GM18499 (cell line): ENCODE results near the gene NINJ2.
"Not testable (repeated sequence)": the region's sequence is repeated elsewhere in the genome, so short reads cannot be mapped to it uniquely, and the experiment has no call there.

ENCODE experiments used
- ATAC-seq: cut with Tn5 transposase; IDR thresholded peaks from one replicate; pipeline ENCODE4 v1.9.1; 2021; ENCODE audit warnings: moderate number of reproducible peaks; ENCODE audit not compliant: insufficient read depth, unreplicated experiment

Gene NINJ2

DNA sequence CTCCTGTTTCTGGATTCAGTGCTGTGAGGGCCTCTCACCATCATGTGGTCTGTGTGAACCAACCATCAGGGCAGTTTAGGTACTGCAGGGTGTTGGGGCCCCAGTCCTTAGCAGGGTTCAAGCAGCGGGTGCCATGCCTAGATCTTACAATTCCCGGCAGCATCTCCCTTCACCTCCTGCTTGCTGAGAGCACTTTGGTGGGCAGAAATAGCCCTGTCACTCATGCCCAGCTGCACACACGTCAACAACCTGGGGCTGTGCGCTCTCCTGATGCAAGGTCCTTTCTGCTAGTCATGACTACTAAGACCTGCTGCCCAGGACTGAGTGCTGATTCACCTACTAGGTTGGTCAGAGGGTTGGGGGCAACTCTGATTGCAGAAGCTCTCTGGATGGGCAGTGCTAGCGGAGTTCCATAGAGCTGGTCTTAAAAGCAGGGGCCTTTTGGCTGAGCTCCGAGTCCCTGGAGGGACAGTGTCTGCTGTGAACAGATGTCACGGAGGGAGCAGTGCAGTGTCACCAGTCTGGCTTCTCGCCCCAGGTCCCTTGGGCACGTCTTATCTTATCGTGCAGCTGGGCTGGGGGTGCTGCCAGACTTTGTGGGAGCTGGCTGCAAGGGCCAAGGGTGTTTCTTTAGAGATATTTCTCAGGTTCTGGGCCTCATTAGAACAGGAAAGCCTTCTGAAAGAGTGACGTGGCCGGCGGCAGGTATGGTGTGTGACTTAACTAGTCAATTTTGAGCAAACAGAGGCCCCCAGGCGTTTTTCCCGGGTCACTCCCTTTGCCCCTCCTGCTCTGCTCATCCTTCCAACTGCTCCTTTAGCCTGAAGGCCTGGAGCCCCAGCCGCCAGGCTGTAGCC, 71.8 kb downstream of the NINJ2 start:
- ATAC-seq = no peak

DNA sequence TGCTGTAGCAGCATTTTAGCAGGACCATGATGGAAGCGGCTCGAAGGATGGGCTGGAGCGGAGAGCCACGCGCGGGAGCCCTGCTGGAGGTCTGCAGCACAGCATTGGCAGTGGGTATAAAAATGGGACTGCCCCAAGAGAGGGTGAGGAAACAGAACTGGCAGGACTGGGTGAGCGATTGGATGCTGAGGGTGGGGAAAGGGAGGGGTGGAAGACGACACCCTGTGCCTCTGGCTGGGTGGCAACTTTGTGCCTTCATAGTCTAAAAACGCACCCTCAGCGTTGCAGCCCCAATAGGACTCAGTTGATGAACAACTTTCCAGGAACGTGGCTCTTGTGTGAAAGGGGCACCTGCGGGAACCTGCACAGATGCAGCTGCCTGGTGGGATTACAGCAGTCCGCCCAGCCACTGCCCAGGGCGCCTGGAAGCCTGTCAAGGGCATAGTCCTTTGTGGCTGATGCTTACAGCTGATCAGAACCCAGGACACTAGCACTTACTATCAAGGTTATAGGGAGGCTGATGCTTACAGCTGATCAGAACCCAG, 73.0 kb downstream of the NINJ2 start:
- no peak for ATAC-seq

DNA sequence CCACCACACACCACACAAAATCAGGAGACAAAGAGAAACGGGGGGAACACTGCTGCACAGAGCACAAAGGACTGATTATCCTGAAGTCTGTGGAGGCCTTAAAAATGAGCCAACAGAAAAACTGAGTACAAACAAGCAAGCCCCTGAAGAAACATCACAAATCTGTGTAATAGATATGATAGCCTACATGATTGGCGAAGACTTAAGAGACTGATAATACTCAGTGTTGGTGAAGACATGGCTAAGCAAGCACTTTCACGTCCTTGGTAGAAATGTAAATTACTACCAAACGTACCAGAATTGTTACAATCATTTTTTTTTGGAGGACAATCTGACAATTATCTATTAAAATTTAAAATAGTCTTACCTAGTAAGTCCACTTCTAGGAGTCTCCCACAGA, 74.6 kb downstream of the NINJ2 start:
- no peak for ATAC-seq

DNA sequence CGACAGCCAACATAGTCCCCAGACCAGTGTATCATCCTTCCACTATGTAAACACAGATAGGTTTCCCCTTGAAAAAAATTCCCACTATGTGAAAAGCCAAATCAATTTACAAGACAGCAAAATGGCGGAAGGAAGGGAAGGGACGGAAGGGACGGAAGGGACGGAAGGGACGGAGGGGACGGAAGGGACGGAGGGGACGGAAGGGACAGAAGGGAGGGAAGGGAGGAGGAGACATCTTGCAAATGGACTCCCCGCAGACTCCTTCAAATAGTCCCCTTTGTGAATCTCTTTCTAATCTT, 75.3 kb downstream of the NINJ2 start:
- ATAC-seq = no peak

- ATAC-seq = no peak
Measured at GRCh38 chr12:587132-588023, 75.9 kb downstream of the NINJ2 start.

DNA sequence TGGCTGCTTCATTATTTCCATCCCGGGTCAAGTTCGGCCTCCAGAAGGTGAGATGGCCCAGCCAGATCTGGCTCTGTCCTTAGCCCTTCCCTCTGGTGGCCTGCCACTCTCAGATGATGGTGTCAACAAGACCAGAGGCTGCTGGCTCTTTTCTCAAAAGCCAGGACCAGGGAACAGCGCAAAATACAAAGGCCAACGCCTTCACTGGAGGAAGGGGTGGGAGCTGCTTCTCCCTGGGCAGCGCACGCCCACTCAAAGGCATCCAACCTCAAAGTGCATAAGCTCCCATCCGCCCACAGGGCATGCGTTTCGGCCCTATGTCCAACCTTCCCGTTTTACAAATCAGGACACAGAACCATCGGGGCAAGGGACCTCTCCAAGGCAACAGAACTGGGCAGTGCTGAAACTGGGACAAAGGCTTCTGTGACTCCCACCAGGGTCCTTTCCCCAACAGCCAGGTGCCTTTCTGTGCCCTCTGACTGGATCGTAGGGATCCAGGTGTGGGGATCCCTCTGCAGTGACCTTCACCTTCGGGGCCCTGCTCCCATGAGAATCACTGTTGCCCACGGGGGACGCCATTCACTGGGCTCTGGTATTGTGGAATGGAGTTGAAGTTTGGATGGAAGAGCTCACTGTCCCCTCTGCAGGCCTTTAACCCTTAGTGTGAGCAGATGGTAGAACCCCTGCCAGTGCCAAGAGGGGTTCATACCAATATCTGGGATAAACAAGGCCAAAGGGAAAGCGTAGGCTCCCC, 76.8 kb downstream of the NINJ2 start:
- no peak for ATAC-seq

DNA sequence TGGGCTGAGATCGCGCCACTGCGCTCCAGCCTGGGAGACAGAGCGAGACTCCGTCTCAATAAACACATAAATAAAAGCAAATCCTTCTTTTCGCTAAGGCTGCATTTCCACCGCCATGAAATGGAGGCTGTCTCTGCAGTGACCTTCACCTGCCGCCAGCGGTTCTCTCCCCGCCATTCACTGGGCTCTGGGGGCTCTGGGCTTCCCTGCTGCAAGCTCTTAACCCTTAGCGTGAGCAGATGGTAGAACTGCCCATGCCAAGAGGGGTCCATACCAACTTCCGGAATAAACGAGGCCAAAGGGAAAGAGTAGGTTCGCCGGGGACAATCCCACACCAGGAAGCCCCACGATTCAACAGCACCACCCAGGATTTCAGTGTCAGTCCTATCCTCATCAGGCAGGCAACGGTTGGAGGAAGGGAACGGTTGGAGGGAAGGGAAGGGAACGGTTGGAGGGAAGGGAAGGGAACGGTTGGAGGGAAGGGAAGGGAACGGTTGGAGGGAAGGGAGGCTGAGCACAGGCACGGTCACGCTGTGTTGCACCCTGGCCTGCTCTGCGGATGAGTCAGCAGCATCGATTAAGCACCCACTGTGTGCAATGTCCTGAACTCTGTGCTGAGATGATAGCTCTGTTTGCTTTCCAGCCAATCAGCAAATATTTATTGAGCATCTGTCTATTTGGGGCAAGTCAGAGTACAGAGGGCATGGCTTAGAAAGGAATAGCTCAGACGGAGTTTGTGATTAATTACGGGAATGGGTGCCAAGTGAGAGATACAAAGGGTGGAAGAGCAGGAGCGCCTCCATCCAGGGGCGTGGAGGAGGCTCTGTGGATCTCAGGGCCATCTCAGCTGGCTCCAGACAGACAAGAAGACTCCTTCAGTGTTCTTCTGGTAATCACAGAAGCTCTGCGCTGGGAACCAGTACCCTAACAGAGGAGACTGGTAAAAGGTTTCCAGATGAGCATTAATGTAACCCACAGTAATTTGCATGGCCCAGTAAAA, 77.9 kb downstream of the NINJ2 start:
- ATAC-seq = no peak

GRCh38 chr12:583251-583869, 79.9 kb downstream of the NINJ2 start:
- no peak for ATAC-seq

DNA sequence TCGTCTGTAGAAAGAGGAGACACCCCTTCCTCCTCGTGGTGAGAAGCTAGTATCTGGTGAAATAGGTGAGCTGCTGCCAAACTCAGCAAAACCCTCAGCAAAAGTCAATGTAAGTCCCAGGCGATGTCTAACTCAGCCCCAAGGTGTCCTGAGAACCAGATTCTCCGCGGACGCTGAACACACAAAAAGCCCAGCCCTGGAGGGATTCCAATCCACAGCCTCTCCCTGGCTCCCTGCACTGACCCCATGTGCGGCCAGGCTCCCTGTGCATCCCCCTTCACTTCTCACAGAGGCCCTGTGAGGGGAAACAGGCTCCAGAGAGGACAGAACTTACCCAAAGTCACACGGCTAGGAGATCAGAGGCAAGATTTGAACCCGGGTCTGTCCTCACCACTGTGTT, 81.5 kb downstream of the NINJ2 start:
- no peak for ATAC-seq

GRCh38 chr12:581321-581720, 81.9 kb downstream of the NINJ2 start:
- no peak for ATAC-seq

GRCh38 chr12:580813-581212, 82.4 kb downstream of the NINJ2 start:
- ATAC-seq = no peak

- ATAC-seq = no peak
Measured at GRCh38 chr12:579420-580110, 83.7 kb downstream of the NINJ2 start.

DNA sequence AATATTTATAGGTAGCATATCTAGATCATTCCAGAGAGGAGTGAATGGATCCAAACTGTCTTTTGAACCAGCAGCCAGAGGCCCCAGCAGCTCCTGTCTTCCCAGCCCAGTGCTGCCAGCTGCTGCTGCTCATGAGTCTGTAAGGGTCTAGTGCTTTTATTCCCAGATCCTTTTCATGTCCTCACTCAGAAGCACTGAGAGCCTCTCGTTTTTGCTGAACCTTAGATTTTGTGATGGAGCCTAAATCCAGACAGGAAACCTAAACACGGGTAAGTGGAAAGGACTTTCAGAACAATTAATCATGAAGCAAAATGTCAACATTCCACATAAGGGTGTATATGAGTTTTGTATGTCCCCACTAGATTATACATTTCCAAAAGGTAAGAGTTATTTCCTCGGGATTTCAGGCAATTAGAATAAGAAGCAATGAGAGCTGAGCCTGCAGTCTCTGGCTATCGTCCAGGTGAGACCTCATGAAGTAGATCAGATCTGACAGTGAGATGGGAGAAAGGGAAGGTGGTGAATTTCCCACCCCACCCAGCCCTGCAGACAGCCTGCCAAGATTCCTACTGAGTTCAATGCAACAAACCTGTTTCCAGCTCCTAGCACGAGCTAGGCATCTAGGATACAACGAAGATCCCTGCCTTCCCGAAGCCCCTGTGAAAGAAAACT, 84.4 kb downstream of the NINJ2 start:
- ATAC-seq = no peak

GRCh38 chr12:577994-578747, 85.1 kb downstream of the NINJ2 start:
- not testable (repeated sequence) for ATAC-seq

- no peak for ATAC-seq
Measured at GRCh38 chr12:576615-577110, 86.6 kb downstream of the NINJ2 start.

GRCh38 chr12:575948-576614, 87.2 kb downstream of the NINJ2 start:
- no peak for ATAC-seq

GRCh38 chr12:575129-575502, 88.1 kb downstream of the NINJ2 start:
- ATAC-seq = no peak
